Activated naive CD4-positive, alpha-beta T cell treated with anti-CD3 and anti-CD28 coated beads, Interleukin-2, amount 50 U/mL, for 24 hours (primary cell): ENCODE results near the gene GINS2.
A peak's percentile ranks its signal among the peaks of the same experiment; 100 is the strongest.

ENCODE experiments used
- H3K27ac Mint-ChIP-seq: one replicate; pipeline ENCODE4 v1.8.0; 2021; ENCODE audit warnings: mild to moderate bottlenecking, mixed read lengths
- H3K27me3 Mint-ChIP-seq: one replicate; pipeline ENCODE4 v1.8.0; 2021; ENCODE audit warnings: mixed read lengths
- H3K36me3 Mint-ChIP-seq: one replicate; pipeline ENCODE4 v1.8.0; 2021; ENCODE audit warnings: mixed read lengths
- H3K4me1 Mint-ChIP-seq: one replicate; pipeline ENCODE4 v1.8.0; 2021; ENCODE audit warnings: mixed read lengths
- H3K4me3 Mint-ChIP-seq: one replicate; pipeline ENCODE4 v1.8.0; 2021; ENCODE audit warnings: mild to moderate bottlenecking, mixed read lengths
- H3K9me3 Mint-ChIP-seq: one replicate; pipeline ENCODE4 v1.8.0; 2021; ENCODE audit warnings: mixed read lengths

Gene GINS2

GRCh38 chr16:85668676-85669424, 19.9 kb downstream of the GINS2 start:
- Mint-ChIP-seq H3K4me3 (no peak overlapping the region), H3K36me3 (peaks cover 13% of the 10 kb centered on the region), H3K4me1 (no peaks in the 10 kb centered on the region), H3K27ac (no peak overlapping the region), H3K9me3 (no peaks in the 10 kb centered on the region), H3K27me3 (no peaks in the 10 kb centered on the region)

DNA sequence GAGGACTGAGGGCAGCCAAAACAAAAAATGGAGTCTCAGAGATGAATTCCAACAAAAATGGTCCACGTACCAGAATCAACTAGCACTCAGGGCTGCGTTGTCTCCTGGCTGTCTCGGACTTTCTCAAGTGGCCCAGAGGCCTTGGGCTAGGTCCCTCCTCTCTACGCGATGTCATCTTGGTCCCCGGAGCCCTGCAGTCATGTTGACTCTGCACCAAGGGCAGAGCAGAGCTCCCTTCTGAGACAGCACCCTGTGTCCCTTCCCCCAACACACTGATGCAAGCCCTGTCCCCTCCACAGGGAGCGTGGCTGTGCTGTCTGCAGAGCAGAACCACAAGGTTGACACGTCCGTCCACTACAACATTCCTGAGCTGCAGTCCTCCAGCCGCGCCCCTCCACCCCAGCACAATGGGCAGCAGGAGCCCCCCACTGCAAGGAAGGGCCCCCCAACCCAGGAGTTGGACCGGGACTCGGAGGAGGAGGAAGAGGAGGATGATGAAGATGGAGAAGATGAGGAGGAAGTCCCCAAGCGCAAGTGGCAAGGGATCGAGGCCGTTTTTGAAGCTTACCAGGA, 20.8 kb downstream of the GINS2 start:
- Mint-ChIP-seq H3K36me3 (peaks cover 13% of the 10 kb centered on the region), H3K27me3 (no peaks in the 10 kb centered on the region)

GRCh38 chr16:85667261-85667660, 21.5 kb downstream of the GINS2 start:
- no peak overlapping the region for H3K4me3 Mint-ChIP-seq
- no peak overlapping the region for H3K27ac Mint-ChIP-seq
- H3K4me1 Mint-ChIP-seq: no peaks in the 10 kb centered on the region
- peaks cover 12% of the 10 kb centered on the region for H3K36me3 Mint-ChIP-seq
- H3K27me3 Mint-ChIP-seq: no peaks in the 10 kb centered on the region
- no peaks in the 10 kb centered on the region for H3K9me3 Mint-ChIP-seq

More for the DNA sequence above, 20.8 kb downstream of the GINS2 start:
- Mint-ChIP-seq H3K4me1 (no peaks in the 10 kb centered on the region), H3K9me3 (no peaks in the 10 kb centered on the region), H3K27ac (no peak overlapping the region), H3K4me3 (no peak overlapping the region)

GRCh38 chr16:85665929-85666328, 22.8 kb downstream of the GINS2 start:
- Mint-ChIP-seq H3K27ac (no peak overlapping the region), H3K4me3 (no peak overlapping the region), H3K4me1 (no peaks in the 10 kb centered on the region), H3K27me3 (no peaks in the 10 kb centered on the region), H3K36me3 (peaks cover 12% of the 10 kb centered on the region), H3K9me3 (no peaks in the 10 kb centered on the region)

DNA sequence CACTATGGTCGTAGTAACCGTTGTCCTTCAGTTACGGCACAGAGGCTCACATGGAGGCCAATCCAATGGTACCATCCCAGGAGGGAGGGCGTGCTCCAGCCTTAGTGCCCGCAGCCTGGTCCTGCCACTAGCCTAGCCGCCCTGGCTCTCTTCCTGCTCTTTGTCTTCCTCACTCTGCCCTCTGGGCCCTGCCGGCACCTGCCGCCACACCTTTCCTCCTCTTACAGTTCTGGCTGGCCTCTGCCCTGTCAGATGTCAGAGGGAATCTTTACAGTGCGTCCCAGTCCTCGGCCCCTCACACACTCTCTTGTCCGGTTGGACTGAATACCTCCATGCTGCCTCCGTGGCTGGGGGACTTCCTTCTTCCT, 23.4 kb downstream of the GINS2 start:
- no peaks in the 10 kb centered on the region for H3K4me1 Mint-ChIP-seq
- H3K27ac Mint-ChIP-seq: no peak overlapping the region
- peaks cover 10% of the 10 kb centered on the region for H3K36me3 Mint-ChIP-seq

DNA sequence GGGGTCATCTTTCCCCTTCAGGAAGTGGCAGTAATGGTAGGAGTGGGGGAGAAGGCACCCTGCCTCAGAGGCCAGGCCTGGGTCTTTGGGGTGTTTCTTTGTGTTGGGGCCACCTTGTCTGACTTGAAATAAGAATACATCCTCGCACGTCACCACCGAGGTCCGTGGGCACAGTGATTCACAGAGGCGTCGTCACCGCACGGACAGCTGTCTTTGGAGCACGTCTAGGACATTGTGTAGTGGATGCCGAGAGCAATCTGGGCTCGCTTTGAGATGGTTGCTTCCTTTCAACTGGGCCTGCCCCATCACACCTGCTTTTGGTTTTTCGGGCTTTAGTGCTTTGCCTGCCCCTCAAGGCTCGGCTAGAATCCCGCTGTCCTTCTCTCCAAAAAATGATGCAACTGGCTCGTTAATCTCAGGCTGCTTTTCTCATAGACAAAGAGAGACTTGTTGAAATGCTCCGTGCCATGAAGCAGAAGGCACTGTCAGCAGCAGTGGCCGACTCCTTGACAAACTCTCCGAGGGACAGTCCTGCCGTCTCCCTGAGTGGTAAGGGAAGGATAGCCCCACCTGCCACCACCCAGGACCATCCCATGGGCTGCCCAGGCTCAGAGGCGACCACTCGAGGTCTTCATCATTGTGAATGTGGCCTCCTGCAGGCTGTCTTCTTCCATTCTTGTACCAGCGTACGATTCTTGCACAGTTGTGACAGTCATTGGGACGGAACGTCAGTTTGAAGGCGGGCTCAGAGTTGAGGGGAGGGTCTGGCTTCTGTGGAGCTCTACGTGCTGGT, 24.0 kb downstream of the GINS2 start:
- H3K4me3 Mint-ChIP-seq: no peak overlapping the region
- no peaks in the 10 kb centered on the region for H3K27me3 Mint-ChIP-seq
- no peaks in the 10 kb centered on the region for H3K4me1 Mint-ChIP-seq
- H3K36me3 Mint-ChIP-seq: peaks cover 10% of the 10 kb centered on the region
- H3K27ac Mint-ChIP-seq: no peak overlapping the region
- no peaks in the 10 kb centered on the region for H3K9me3 Mint-ChIP-seq

More for the DNA sequence above, 23.4 kb downstream of the GINS2 start:
- no peaks in the 10 kb centered on the region for H3K27me3 Mint-ChIP-seq
- H3K9me3 Mint-ChIP-seq: no peaks in the 10 kb centered on the region
- H3K4me3 Mint-ChIP-seq: no peak overlapping the region

GRCh38 chr16:85663891-85664321, 24.8 kb downstream of the GINS2 start:
- no peak overlapping the region for H3K4me3 Mint-ChIP-seq
- H3K9me3 Mint-ChIP-seq: no peaks in the 10 kb centered on the region
- peaks cover 9% of the 10 kb centered on the region for H3K36me3 Mint-ChIP-seq
- H3K4me1 Mint-ChIP-seq: no peaks in the 10 kb centered on the region
- no peaks in the 10 kb centered on the region for H3K27me3 Mint-ChIP-seq
- H3K27ac Mint-ChIP-seq: no peak overlapping the region

GRCh38 chr16:85662976-85663830, 25.6 kb downstream of the GINS2 start:
- no peak overlapping the region for H3K27ac Mint-ChIP-seq
- no peaks in the 10 kb centered on the region for H3K9me3 Mint-ChIP-seq
- H3K4me3 Mint-ChIP-seq: no peak overlapping the region
- H3K36me3 Mint-ChIP-seq: peaks cover 9% of the 10 kb centered on the region
- H3K27me3 Mint-ChIP-seq: no peaks in the 10 kb centered on the region
- no peaks in the 10 kb centered on the region for H3K4me1 Mint-ChIP-seq

GRCh38 chr16:85662482-85662812, 26.3 kb downstream of the GINS2 start:
- Mint-ChIP-seq H3K4me3 (no peak overlapping the region), H3K27me3 (no peaks in the 10 kb centered on the region), H3K4me1 (no peaks in the 10 kb centered on the region), H3K36me3 (peaks cover 12% of the 10 kb centered on the region), H3K27ac (no peak overlapping the region), H3K9me3 (no peaks in the 10 kb centered on the region)

DNA sequence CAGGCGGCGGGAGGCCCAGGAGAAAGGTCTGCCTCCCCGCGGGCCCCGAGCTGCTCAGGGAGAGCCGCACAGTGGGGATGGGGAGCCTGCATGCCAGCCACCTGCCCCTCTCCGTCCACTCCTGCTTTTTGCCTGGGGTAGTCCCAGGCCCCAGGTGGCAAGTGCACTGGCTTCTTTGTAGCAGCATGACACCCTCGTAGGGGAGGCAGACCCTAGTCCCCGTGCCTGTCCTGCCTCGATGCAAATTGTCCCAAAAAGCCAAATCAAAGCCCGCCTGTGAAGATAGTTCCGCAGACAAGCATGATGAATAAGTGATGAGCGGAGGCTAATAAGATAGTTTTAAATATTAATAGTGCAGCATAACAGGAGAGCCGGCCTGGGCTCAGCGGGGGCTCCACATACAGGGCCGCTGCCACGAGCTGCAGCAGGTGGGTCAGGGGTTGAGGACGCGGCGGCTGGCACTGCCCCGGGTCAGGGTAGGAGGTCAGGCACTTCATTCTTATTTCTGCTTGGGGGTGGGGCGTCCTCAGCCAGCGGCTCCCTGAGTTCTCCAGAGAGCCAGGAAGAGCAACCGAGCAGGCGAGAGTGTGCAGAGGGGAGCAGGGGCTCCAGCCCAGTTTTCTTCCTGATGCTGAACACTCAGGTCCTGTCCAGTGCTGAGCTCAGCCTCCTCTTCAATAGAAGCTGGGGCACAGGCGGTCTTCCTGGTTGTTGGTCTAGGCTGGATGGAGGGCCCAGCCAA, 26.8 kb downstream of the GINS2 start:
- no peak overlapping the region for H3K27ac Mint-ChIP-seq
- H3K4me3 Mint-ChIP-seq: no peak overlapping the region
- no peaks in the 10 kb centered on the region for H3K27me3 Mint-ChIP-seq
- H3K9me3 Mint-ChIP-seq: no peaks in the 10 kb centered on the region
- peaks cover 12% of the 10 kb centered on the region for H3K36me3 Mint-ChIP-seq
- no peaks in the 10 kb centered on the region for H3K4me1 Mint-ChIP-seq

- Mint-ChIP-seq H3K4me1 (no peaks in the 10 kb centered on the region), H3K36me3 (peaks cover 13% of the 10 kb centered on the region), H3K4me3 (no peak overlapping the region), H3K27me3 (no peaks in the 10 kb centered on the region), H3K9me3 (no peaks in the 10 kb centered on the region), H3K27ac (no peak overlapping the region)
Observed at GRCh38 chr16:85660843-85661739, 27.7 kb downstream of the GINS2 start.

- Mint-ChIP-seq H3K27ac (peak overlapping the region; percentile 17), H3K36me3 (peaks cover 10% of the 10 kb centered on the region)
Observed at GRCh38 chr16:85659805-85660511, 28.8 kb downstream of the GINS2 start.

DNA sequence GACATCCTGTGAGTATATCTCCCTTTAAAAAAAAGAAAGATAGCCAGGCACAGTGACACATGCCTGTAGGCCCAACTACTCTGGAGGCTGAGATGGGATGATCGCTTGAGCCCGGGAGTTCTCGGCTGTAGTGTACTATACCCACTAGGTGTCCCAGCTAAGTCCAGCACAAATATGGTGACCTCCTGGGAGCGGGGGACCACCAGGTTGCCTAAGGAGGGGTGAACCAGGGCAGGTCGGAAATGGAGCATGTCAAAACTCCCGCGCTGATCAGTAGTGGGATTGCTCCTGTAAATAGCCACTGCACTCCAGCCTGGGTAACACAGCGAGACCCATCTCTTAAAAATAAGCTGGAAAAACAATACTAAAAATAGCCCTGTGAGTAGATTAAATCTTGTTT, 29.4 kb downstream of the GINS2 start:
- no peaks in the 10 kb centered on the region for H3K9me3 Mint-ChIP-seq
- H3K4me1 Mint-ChIP-seq: no peaks in the 10 kb centered on the region
- H3K27me3 Mint-ChIP-seq: no peaks in the 10 kb centered on the region
- peaks cover 10% of the 10 kb centered on the region for H3K36me3 Mint-ChIP-seq
- H3K4me3 Mint-ChIP-seq: no peak overlapping the region
- H3K27ac Mint-ChIP-seq: no peak overlapping the region

More at GRCh38 chr16:85659805-85660511, 28.8 kb downstream of the GINS2 start:
- Mint-ChIP-seq H3K4me1 (no peaks in the 10 kb centered on the region), H3K27me3 (no peaks in the 10 kb centered on the region), H3K9me3 (no peaks in the 10 kb centered on the region), H3K4me3 (no peak overlapping the region)
